GM18909 (cell line): Measurements from ENCODE around the gene LUC7L3.

Source experiments
- ATAC-seq: cut with Tn5 transposase; IDR thresholded peaks from one replicate; pipeline ENCODE4 v1.9.1; 2021; ENCODE audit warnings: mild to moderate bottlenecking; ENCODE audit not compliant: unreplicated experiment, poor library complexity

LUC7L3 gene

DNA sequence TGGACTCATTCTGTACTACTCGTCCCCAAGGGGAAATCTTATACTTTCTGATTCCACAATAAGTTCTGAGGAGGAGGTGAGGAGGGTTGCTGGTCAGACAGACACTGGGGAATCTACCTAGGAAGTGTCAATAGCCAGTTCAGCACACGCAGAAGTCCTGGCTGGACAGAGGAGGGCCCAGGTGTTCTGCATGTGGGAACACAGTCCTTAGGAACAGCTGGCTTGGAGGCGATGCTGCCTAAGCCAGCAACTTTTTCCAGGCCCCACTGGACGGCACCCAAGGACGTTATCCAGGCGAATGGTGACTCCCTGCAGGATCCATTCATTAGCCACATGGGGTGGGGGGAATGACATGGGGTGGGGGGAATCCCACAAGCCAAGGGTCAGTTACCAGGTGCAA, 86.1 kb downstream of the LUC7L3 start:
- ATAC-seq = no peak
